ENCODE data around the gene ILF3. TPM values are rescaled to one million over a fixed set of nuclear protein-coding genes. Genes with fewer than 3 reads are reported as not detected.

The ILF3 gene
- total and polyA plus RNA-seq, 2 donors (not counting 3 experiments of a cell fraction or from before 2014, with no cell fraction given) = 186 to 459 TPM

DNA sequence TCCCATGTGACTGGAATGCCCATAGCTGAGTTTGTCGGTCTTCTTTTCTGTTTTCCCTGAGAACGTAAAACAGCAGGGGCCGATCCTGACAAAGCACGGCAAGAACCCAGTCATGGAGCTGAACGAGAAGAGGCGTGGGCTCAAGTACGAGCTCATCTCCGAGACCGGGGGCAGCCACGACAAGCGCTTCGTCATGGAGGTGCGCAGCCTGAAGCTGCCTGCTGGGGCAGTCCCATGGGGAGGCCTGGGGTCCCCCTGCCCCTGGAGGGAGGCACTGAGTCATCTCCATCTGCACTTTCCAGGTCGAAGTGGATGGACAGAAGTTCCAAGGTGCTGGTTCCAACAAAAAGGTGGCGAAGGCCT lies 28.9 kb downstream of the ILF3 start:
- Histone ChIP-seq H3K9me1 (replicated peaks; ENCODE audit: control insufficient read depth, extremely low read depth, insufficient read depth, low read length) (no peaks in the 10 kb centered on the region), H2AFZ (ENCODE audit: low read depth, low read length) (no peak overlapping the region), H3K36me3 (ENCODE audit: control insufficient read depth in 2 of 2, extremely low read depth in 1 of 2, insufficient read depth in 2 of 2, low read length in 2 of 2) (peaks cover 43 to 79% of the 10 kb centered on the region in 2 experiments), H3K4me3 (replicated peaks in 1 of 3; ENCODE audit: insufficient read depth in 1 of 3, low read depth in 1 of 3, low read length in 3 of 3) (no peak overlapping the region), H3K79me2 (ENCODE audit: control insufficient read depth, insufficient read depth, low read length) (peaks cover 11% of the 10 kb centered on the region), H4K20me1 (replicated peaks; ENCODE audit: control insufficient read depth, extremely low read depth, insufficient read depth, low read length) (no peaks in the 10 kb centered on the region), H3K27ac (ENCODE audit: insufficient read depth, low read depth, low read length) (no peak overlapping the region), H3K9ac (replicated peaks; ENCODE audit: extremely low read depth, insufficient read depth, low read length) (no peak overlapping the region), H3K4me2 (ENCODE audit: insufficient read depth, low read length) (no peak overlapping the region), H3K4me1 (ENCODE audit: control insufficient read depth, extremely low read depth, insufficient read depth, low read length) (no peaks in the 10 kb centered on the region), H3K9me3 (replicated peaks; ENCODE audit: control insufficient read depth, insufficient read depth, low read length) (no peaks in the 10 kb centered on the region), H3K27me3 (ENCODE audit: control insufficient read depth in 2 of 2, insufficient read depth in 2 of 2, low read length in 2 of 2) (no peaks in the 10 kb centered on the region)
- dilution Hi-C loops (cut with MboI; ENCODE audit: extremely low pct_ligation_motif_present, low sequenced_read_pairs) (no loop called here), intact Hi-C loops (cut with micrococcal nuclease) (no loop called here)
- FAIRE-seq = no peak
- POLR2A ChIA-PET = no interaction called here
- no peak for DNase-seq (ENCODE audit: low read depth, low spot score)
- CTCF ChIA-PET = interaction anchor here (0.6 to 0.9 kb wide), 3 partner anchors 13 to 42 kb away, joined by 3 to 5 read pairs (median 3); no protein-coding TSS in a partner anchor
- TF ChIP-seq EZH2 (IDR thresholded peaks at IDR 0.05; ENCODE audit: borderline replicate concordance, low read depth, low read length, severe bottlenecking) (no peak), POLR2A (IDR thresholded peaks at IDR 0.05; ENCODE audit: low read depth, low read length) (no peak), FOS (IDR thresholded peaks at IDR 0.05; ENCODE audit: borderline replicate concordance, insufficient read depth, low read length) (no peak), MYC (IDR thresholded peaks at IDR 0.05; ENCODE audit: low read depth, low read length) (no peak), MAX (IDR thresholded peaks at IDR 0.05; ENCODE audit: insufficient read depth, insufficient read length) (no peak), POLR2AphosphoS5 (IDR thresholded peaks at IDR 0.05; ENCODE audit: insufficient read depth, low read depth, low read length) (no peak), GATA2 (IDR thresholded peaks at IDR 0.05; ENCODE audit: insufficient read depth, insufficient read length, low read depth, low read length) (no peak), JUN (IDR thresholded peaks at IDR 0.05; ENCODE audit: borderline replicate concordance, insufficient read depth, insufficient read length, low read depth) (no peak)
- TF ChIP-seq, protein P1, sequence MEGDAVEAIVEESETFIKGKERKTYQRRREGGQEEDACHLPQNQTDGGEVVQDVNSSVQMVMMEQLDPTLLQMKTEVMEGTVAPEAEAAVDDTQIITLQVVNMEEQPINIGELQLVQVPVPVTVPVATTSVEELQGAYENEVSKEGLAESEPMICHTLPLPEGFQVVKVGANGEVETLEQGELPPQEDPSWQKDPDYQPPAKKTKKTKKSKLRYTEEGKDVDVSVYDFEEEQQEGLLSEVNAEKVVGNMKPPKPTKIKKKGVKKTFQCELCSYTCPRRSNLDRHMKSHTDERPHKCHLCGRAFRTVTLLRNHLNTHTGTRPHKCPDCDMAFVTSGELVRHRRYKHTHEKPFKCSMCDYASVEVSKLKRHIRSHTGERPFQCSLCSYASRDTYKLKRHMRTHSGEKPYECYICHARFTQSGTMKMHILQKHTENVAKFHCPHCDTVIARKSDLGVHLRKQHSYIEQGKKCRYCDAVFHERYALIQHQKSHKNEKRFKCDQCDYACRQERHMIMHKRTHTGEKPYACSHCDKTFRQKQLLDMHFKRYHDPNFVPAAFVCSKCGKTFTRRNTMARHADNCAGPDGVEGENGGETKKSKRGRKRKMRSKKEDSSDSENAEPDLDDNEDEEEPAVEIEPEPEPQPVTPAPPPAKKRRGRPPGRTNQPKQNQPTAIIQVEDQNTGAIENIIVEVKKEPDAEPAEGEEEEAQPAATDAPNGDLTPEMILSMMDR (IDR thresholded peaks at IDR 0.05; ENCODE audit: extremely low read depth in 1 of 2, insufficient read depth in 1 of 2, low read depth in 1 of 2, low read length in 2 of 2) = no peak
- BruUV-seq (replicated peaks) = no TSS peak
